Cardiac muscle cell (in vitro differentiated cells and primary cell): ENCODE results near the gene RRAGD. TPM values are rescaled to one million over a fixed set of nuclear protein-coding genes. Genes with fewer than 3 reads are reported as not detected.
A peak's percentile ranks its signal among the peaks of the same experiment; 100 is the strongest.

Experiments used
- DNase-seq, 2 donors: peaks; one replicate each; pipeline versions ENCODE4 v3.0.0 to v3.0.0-alpha.2; 2010 to 2017; ENCODE audit warnings: low read depth in 1 of 2, low spot score in 1 of 2
- H3K27ac ChIP-seq: fragments of 200-600 bp; sonication (generic); 2 replicates; pipeline ENCODE4 v1.5.1; 2016
- H3K27me3 ChIP-seq: fragments of 200-600 bp; sonication (generic); 2 replicates; pipeline ENCODE4 v1.6.0; 2016; ENCODE audit warnings: control low read depth
- H3K36me3 ChIP-seq: fragments of 200-600 bp; sonication (generic); 2 replicates; pipeline ENCODE4 v1.5.1; 2016; ENCODE audit warnings: control low read depth
- H3K4me1 ChIP-seq: fragments of 200-600 bp; sonication (generic); 2 replicates; pipeline ENCODE4 v1.8.1; 2017; ENCODE audit warnings: low read depth, mild to moderate bottlenecking, mixed run types
- H3K4me3 ChIP-seq: fragments of 200-600 bp; sonication (generic); 2 replicates; pipeline ENCODE4 v1.5.1; 2016; ENCODE audit warnings: mild to moderate bottlenecking
- H3K9me3 ChIP-seq: fragments of 200-600 bp; sonication (generic); 2 replicates; pipeline ENCODE4 v1.5.1; 2017; ENCODE audit warnings: low read depth, mild to moderate bottlenecking, control low read depth
- polyA plus RNA-seq: library from polyadenylated mRNA; unstranded; fragments of >200 nt; fragmentation: Nextera tagmentation; extraction: Ambion mirVana; gene quantifications from 2 replicates; pipeline ENCODE4 v1.2.1, GENCODE V29; 2016
- total RNA-seq: library from RNA; depleted of rRNA; stranded (reverse); fragments of >200 nt; gene quantifications from 2 replicates; pipeline ENCODE4 v1.2.3, GENCODE V29; 2016
- TF ChIP-seq, protein P1 (sequence below): IDR thresholded peaks from 2 replicates; pipeline ENCODE4 v1.5.1; 2012; ENCODE audit warnings: low read depth, mild to moderate bottlenecking, low read length

The RRAGD gene
- total and polyA plus RNA-seq, 2 experiments from 2014 or later: 33.2 to 40.1 TPM

- DNase-seq: peak; percentile 12 to 85
- no peaks in the 10 kb centered on the region for H3K9me3 ChIP-seq
- H3K27me3 ChIP-seq: no peaks in the 10 kb centered on the region
- no peaks in the 10 kb centered on the region for H3K36me3 ChIP-seq
- peak overlapping the region; percentile 94 for H3K27ac ChIP-seq
- TF ChIP-seq, protein P1, sequence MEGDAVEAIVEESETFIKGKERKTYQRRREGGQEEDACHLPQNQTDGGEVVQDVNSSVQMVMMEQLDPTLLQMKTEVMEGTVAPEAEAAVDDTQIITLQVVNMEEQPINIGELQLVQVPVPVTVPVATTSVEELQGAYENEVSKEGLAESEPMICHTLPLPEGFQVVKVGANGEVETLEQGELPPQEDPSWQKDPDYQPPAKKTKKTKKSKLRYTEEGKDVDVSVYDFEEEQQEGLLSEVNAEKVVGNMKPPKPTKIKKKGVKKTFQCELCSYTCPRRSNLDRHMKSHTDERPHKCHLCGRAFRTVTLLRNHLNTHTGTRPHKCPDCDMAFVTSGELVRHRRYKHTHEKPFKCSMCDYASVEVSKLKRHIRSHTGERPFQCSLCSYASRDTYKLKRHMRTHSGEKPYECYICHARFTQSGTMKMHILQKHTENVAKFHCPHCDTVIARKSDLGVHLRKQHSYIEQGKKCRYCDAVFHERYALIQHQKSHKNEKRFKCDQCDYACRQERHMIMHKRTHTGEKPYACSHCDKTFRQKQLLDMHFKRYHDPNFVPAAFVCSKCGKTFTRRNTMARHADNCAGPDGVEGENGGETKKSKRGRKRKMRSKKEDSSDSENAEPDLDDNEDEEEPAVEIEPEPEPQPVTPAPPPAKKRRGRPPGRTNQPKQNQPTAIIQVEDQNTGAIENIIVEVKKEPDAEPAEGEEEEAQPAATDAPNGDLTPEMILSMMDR: no peak
- peak overlapping the region; percentile 72 for H3K4me3 ChIP-seq
- H3K4me1 ChIP-seq: peaks cover 29% of the 10 kb centered on the region
Observed at GRCh38 chr6:89411145-89412070, 665 bp downstream of the RRAGD start.

- TF ChIP-seq, protein P1: no peak
- Histone ChIP-seq H3K9me3 (no peaks in the 10 kb centered on the region), H3K36me3 (no peaks in the 10 kb centered on the region), H3K27me3 (no peaks in the 10 kb centered on the region), H3K4me1 (peaks cover 33% of the 10 kb centered on the region), H3K4me3 (peak overlapping the region; percentile 72), H3K27ac (peak overlapping the region; percentile 94)
- no peak for DNase-seq
Observed at GRCh38 chr6:89410788-89411144, 1.3 kb downstream of the RRAGD start.

DNA sequence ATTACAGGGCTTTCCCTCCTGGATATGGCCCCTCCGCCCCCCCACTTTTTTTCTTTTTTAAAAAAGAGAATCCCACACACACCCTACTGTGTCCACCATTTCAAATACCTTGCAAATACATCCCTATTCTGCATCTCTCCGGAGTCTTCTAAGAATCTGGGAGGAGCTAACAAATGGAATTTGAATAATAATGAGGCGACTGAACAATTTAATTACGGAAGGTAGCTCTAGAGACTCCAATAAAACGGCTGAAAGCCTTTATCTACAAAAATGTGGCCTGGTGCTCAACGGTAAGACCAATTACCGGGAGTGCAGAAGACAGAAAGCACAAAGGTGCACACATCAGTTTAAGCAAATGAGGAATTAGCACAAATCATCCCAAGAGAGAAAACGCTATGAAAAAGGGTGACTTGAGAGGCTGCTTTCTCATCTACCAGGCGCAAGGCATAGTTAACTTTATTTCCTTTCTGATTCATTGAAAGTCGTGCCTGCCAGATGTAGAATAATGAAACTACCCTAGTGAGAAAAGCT is 1.8 kb downstream of the RRAGD start:
- DNase-seq: no peak
- H3K4me3 ChIP-seq: peak overlapping the region; percentile 72
- peaks cover 38% of the 10 kb centered on the region for H3K4me1 ChIP-seq
- H3K36me3 ChIP-seq: no peaks in the 10 kb centered on the region
- H3K27me3 ChIP-seq: no peaks in the 10 kb centered on the region
- H3K27ac ChIP-seq: peak overlapping the region; percentile 94
- H3K9me3 ChIP-seq: no peaks in the 10 kb centered on the region
- TF ChIP-seq, protein P1: no peak

- Histone ChIP-seq H3K9me3 (no peaks in the 10 kb centered on the region), H3K4me3 (peak overlapping the region; percentile 72), H3K27ac (peak overlapping the region; percentile 94), H3K27me3 (no peaks in the 10 kb centered on the region), H3K4me1 (peaks cover 38% of the 10 kb centered on the region), H3K36me3 (no peaks in the 10 kb centered on the region)
- peak in 1 of 2 donors; percentile 51 for DNase-seq
- TF ChIP-seq, protein P1: no peak
Observed at GRCh38 chr6:89409461-89410035, 2.5 kb downstream of the RRAGD start.

GRCh38 chr6:89406141-89406540 is 5.9 kb downstream of the RRAGD start:
- no peaks in the 10 kb centered on the region for H3K9me3 ChIP-seq
- H3K36me3 ChIP-seq: no peaks in the 10 kb centered on the region
- no peak overlapping the region for H3K27ac ChIP-seq
- TF ChIP-seq, protein P1: no peak
- no peaks in the 10 kb centered on the region for H3K27me3 ChIP-seq
- peaks cover 44% of the 10 kb centered on the region for H3K4me1 ChIP-seq
- no peak for DNase-seq
- H3K4me3 ChIP-seq: no peak overlapping the region
